ENCODE data around the gene HOXA10.

Gene HOXA10

GRCh38 chr7:27204851-27205322, 30.8 kb upstream of the HOXA10 start:
- peaks cover 100% of the 10 kb centered on the region for H3K27me3 ChIP-seq
- peaks cover 6% of the 10 kb centered on the region; the same call in 1 of the 2 replicates for H3K9me3 ChIP-seq
- H3K36me3 ChIP-seq: no peaks in the 10 kb centered on the region
- H3K27ac ChIP-seq: no peak overlapping the region
- TF ChIP-seq Cebpa-rat (IDR thresholded peaks at IDR 0.05): no peak
- no peak overlapping the region for H3K9ac ChIP-seq
- no peak overlapping the region for H3K4me2 ChIP-seq
- peaks cover 88% of the 10 kb centered on the region for H4K20me1 ChIP-seq
- peaks cover 17% of the 10 kb centered on the region for H3K4me1 ChIP-seq
- H3K4me3 ChIP-seq: no peak overlapping the region

DNA sequence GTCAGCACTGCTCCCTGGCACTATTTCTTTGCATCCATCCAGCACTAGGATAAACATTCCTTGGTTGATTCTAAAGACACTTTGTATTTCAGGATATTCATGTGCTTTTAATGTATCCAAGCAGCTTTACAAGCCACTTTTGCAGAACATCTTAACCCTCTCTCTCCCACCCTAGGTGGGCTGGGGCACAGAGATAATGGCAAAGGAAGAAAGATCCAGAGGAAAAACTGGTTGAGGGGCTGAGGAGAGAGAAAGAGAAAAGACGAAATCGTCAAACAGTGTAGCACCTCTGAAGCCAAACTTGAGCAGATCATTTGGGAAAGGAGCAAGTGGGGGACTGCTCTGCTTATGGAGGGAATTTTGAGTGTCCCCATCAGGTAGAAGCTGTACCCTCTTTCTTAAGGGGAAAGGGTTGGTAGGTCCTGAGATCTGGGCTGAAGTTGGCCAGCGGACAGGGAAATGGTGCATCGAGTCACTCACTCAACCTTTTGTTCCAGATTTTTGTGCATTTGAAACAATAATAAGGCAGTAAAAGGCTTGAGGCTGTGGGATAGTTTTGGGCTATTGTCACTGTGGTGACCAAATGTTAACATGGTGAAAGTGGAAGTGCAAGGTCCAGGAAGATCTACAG, 30.0 kb upstream of the HOXA10 start:
- H3K9me3 ChIP-seq: peaks cover 6% of the 10 kb centered on the region; the same call in 1 of the 2 replicates

GRCh38 chr7:27203365-27203953, 29.3 kb upstream of the HOXA10 start:
- Histone ChIP-seq H3K4me1 (peaks cover 28% of the 10 kb centered on the region), H3K9me3 (peaks cover 6% of the 10 kb centered on the region; the same call in 1 of the 2 replicates), H3K4me3 (no peak overlapping the region), H3K27ac (no peak overlapping the region), H3K9ac (no peak overlapping the region), H4K20me1 (peaks cover 94% of the 10 kb centered on the region), H3K4me2 (no peak overlapping the region), H3K36me3 (no peaks in the 10 kb centered on the region), H3K27me3 (peaks cover 100% of the 10 kb centered on the region)
- TF ChIP-seq Cebpa-rat (IDR thresholded peaks at IDR 0.05): no peak

More for the DNA sequence above, 30.0 kb upstream of the HOXA10 start:
- Histone ChIP-seq H3K27me3 (peaks cover 100% of the 10 kb centered on the region), H3K4me1 (peaks cover 26% of the 10 kb centered on the region), H4K20me1 (peaks cover 94% of the 10 kb centered on the region), H3K9ac (no peak overlapping the region), H3K27ac (no peak overlapping the region), H3K4me2 (no peak overlapping the region), H3K4me3 (no peak overlapping the region), H3K36me3 (no peaks in the 10 kb centered on the region)
- TF ChIP-seq Cebpa-rat (IDR thresholded peaks at IDR 0.05): no peak

DNA sequence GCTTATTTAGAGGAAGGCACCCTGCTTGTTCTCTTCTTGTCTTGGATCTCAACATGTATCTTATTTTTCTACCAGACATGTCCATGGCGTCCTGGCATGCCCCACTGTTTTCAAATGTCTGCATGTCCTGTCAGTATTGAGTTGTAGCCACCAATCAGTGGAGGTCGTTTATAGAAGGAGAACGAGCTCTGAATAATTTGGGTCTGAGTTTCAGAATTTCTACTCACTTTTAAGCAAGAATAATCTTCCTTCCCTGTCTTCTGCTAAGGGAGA, 28.7 kb upstream of the HOXA10 start:
- no peaks in the 10 kb centered on the region for H3K36me3 ChIP-seq
- peaks cover 100% of the 10 kb centered on the region for H3K27me3 ChIP-seq
- H4K20me1 ChIP-seq: peaks cover 94% of the 10 kb centered on the region
- no peak overlapping the region for H3K9ac ChIP-seq
- H3K4me3 ChIP-seq: no peak overlapping the region
- H3K4me2 ChIP-seq: no peak overlapping the region
- no peak overlapping the region for H3K27ac ChIP-seq
- TF ChIP-seq Cebpa-rat (IDR thresholded peaks at IDR 0.05): no peak
- H3K9me3 ChIP-seq: peaks cover 6% of the 10 kb centered on the region; the same call in 1 of the 2 replicates
- peaks cover 28% of the 10 kb centered on the region for H3K4me1 ChIP-seq

DNA sequence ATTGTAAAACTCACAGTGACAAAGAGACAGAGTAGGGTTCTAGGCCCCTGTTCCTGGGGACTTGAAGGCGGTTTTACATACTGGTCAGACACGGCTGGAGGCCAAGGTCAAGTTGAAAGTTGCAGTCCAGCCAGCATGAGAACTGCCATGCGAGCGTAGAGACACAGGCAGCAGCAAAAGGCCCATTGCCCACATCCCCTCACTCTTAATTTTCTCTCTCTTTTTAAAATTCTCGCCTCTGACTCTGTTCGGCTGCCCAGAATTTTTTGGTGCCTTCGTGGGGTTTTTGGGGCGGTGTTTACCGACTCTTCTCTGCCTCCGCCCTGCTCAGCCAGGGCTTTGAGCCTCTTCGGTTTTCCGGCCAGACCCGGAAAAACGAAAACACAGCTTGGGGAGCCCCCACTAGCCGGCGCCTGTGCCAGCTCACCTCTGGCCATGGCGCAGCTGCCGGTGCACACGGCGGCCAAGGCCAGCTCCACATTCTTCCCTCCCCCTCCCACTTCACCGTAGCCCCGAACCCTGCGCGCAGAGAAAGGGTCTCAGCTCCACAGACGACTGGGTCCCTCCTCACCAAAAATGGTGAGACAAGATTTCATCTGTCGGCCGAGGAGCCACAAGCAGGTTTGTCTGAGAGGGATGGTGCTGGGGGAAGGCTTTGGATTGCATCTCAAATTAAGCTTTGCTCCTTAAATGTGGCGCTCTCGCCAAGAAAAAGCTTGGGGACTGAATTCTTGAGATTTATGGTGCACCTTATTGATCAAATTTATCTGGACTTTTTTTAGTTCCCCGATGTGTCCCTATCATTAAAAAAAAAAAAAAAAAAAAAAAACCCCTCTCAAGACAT, 28.1 kb upstream of the HOXA10 start:
- Histone ChIP-seq H3K27me3 (peaks cover 100% of the 10 kb centered on the region), H3K36me3 (no peaks in the 10 kb centered on the region), H3K27ac (no peak overlapping the region), H3K4me2 (no peak overlapping the region), H3K9ac (no peak overlapping the region), H3K4me3 (no peak overlapping the region), H4K20me1 (peaks cover 94% of the 10 kb centered on the region), H3K4me1 (peaks cover 28% of the 10 kb centered on the region), H3K9me3 (peaks cover 6% of the 10 kb centered on the region; the same call in 1 of the 2 replicates)
- TF ChIP-seq Cebpa-rat (IDR thresholded peaks at IDR 0.05): no peak

DNA sequence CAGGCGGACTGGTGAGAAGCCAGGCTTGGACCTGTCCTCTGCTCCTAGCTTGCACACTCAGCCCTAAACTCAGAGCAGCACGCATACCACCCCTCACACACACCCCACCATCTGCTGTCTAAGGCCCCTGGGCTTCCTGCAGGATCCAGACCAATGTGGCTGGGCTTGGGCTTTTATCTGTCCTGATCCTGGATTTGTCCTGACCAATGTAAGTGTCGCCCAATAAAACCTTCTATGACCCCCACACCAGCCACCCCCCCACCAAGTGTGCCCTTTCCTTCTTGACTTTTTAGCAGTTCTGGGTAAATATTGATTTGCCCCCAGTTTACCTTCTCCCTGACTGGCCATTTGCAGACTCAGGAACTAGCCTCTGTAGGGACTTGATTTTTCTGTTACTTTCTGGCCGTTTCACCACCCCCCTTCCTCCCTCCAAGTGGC, 27.5 kb upstream of the HOXA10 start:
- peak overlapping the region; percentile 93; the same call in 1 of the 2 replicates for H3K4me2 ChIP-seq
- H3K9me3 ChIP-seq: peaks cover 6% of the 10 kb centered on the region; the same call in 1 of the 2 replicates
- no peak overlapping the region for H3K9ac ChIP-seq
- no peak overlapping the region for H3K27ac ChIP-seq
- peaks cover 97% of the 10 kb centered on the region for H4K20me1 ChIP-seq
- no peak for TF ChIP-seq Cebpa-rat (IDR thresholded peaks at IDR 0.05)
- no peaks in the 10 kb centered on the region for H3K36me3 ChIP-seq
- H3K27me3 ChIP-seq: peaks cover 100% of the 10 kb centered on the region
- H3K4me3 ChIP-seq: no peak overlapping the region
- peaks cover 28% of the 10 kb centered on the region for H3K4me1 ChIP-seq

DNA sequence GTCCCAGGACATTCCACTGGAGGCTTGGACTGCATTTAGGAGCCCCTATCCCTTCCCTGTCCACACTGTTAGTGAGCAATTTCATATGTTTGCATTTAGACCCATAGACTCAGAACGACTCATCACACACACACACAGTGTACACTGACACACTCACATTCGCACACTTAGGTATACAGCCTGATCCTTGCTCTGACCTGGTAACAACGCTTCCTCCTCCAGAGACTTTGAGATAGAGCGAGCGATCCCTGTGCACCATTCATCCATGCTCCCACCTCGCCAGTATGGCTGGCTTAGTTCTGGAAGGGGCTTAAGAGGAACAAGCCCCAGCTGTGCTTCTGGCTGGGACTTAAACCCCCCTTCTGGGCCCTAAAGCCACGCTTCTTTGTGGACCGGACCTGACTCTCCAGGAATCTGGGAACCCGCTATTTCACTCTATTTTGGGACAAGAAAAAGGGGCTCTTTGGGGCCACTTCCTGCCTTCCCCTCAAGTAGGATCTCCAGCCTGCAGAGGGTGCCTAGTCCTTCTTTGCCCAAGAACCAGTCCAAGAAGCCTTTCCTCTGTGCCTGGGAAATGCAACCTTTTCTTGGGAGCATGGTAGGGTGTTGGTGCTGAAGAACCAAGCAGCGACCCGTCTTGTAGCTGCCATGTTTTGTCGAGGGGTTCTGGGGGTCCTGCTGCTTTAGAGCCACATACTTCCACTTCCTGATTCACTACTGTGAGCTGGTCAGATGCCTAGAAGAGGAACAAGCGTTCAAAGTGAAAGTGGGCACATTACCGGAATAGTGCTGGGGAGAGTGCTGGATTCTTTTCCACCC, 26.9 kb upstream of the HOXA10 start:
- no peak for TF ChIP-seq Cebpa-rat (IDR thresholded peaks at IDR 0.05)
- Histone ChIP-seq H3K9me3 (peaks cover 6% of the 10 kb centered on the region; the same call in 1 of the 2 replicates), H3K27me3 (peaks cover 100% of the 10 kb centered on the region), H3K36me3 (no peaks in the 10 kb centered on the region), H3K4me2 (peak overlapping the region; percentile 93), H3K27ac (no peak overlapping the region), H3K4me1 (peaks cover 28% of the 10 kb centered on the region), H3K4me3 (peak overlapping the region; percentile 67; the same call in 1 of the 2 replicates), H3K9ac (no peak overlapping the region), H4K20me1 (peaks cover 97% of the 10 kb centered on the region)

GRCh38 chr7:27199849-27200760, 26.0 kb upstream of the HOXA10 start, which contains the start of gene HOXA13:
Gene HOXA13, minus strand, starts transcription at chr7:27200091. Its CDS starts 14 bp downstream, at chr7:27200077.
- H3K27me3 ChIP-seq: peaks cover 100% of the 10 kb centered on the region
- peaks cover 97% of the 10 kb centered on the region for H4K20me1 ChIP-seq

More at GRCh38 chr7:27199849-27200760, 26.0 kb upstream of the HOXA10 start, which contains the start of gene HOXA13:
- no peak for TF ChIP-seq Cebpa-rat (IDR thresholded peaks at IDR 0.05)
- peaks cover under 1% of the 10 kb centered on the region; the same call in 1 of the 2 replicates for H3K9me3 ChIP-seq
- H3K36me3 ChIP-seq: no peaks in the 10 kb centered on the region
- H3K27ac ChIP-seq: no peak within 1 kb of the TSS
- peak within 1 kb of the TSS; percentile 67 for H3K4me3 ChIP-seq
- no peak within 1 kb of the TSS for H3K9ac ChIP-seq
- peaks cover 28% of the 10 kb centered on the region for H3K4me1 ChIP-seq
- H3K4me2 ChIP-seq: peak within 1 kb of the TSS; percentile 93

Measured in BLaER1 (cell line).